OCI-LY7 (cell line): ENCODE data around the gene CDK14.

Source experiments
- EZH2phosphoT487 ChIP-seq: fragments of 200-600 bp; sonication (generic); IDR thresholded peaks from 2 replicates; pipeline ENCODE4 v1.6.1; 2018; ENCODE audit warnings: low read depth, borderline replicate concordance, mild to moderate bottlenecking, mixed run types, antibody characterized with exemption, low read length, moderate library complexity, mixed read lengths
- TF ChIP-seq, protein P1 (sequence below): fragments of 200-600 bp; sonication (generic); conservative IDR thresholded peaks from 2 replicates; pipeline ENCODE4 v1.5.1; 2014; ENCODE audit warnings: mild to moderate bottlenecking, antibody characterized with exemption, low read length, moderate library complexity, mixed read lengths

DNA sequence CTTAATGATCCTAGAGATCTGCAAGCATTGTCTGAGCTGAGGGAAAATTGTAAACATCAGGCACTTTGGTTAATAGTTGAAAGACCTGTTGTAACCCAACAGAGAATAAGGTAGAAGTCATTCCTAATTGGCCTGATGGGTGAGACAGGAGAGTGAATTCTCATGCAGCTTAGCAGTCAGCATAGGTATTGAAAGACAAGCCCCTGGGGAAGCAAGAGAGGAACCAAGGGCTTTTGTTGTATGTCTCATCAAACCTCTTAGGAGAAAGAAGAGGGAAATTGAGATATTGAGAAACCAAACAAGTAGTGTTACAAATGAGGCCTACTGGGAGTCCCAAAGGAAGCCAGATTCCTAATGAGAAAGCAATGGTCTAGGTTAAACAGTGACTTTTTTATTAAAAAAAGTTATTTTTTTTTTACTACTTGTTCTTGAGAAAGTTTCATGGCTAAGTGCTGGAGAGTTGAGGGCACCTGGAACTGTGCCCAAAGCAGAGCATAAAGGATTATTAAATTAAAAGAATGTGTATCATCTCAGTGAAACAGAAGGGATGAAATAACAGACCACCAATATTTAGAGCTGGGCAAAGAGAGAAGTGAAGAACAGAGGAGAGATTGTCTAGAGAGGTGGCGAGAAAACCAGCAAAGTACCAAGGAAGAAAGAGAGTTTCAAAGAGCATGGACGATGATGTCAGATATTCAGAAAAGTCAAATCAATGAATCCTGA, 168.9 kb downstream of the CDK14 start:
- TF ChIP-seq, protein P1, sequence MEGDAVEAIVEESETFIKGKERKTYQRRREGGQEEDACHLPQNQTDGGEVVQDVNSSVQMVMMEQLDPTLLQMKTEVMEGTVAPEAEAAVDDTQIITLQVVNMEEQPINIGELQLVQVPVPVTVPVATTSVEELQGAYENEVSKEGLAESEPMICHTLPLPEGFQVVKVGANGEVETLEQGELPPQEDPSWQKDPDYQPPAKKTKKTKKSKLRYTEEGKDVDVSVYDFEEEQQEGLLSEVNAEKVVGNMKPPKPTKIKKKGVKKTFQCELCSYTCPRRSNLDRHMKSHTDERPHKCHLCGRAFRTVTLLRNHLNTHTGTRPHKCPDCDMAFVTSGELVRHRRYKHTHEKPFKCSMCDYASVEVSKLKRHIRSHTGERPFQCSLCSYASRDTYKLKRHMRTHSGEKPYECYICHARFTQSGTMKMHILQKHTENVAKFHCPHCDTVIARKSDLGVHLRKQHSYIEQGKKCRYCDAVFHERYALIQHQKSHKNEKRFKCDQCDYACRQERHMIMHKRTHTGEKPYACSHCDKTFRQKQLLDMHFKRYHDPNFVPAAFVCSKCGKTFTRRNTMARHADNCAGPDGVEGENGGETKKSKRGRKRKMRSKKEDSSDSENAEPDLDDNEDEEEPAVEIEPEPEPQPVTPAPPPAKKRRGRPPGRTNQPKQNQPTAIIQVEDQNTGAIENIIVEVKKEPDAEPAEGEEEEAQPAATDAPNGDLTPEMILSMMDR: no peak
- TF ChIP-seq EZH2phosphoT487: no peak
